ENCODE results near the gene INPP5A.

The INPP5A gene

DNA sequence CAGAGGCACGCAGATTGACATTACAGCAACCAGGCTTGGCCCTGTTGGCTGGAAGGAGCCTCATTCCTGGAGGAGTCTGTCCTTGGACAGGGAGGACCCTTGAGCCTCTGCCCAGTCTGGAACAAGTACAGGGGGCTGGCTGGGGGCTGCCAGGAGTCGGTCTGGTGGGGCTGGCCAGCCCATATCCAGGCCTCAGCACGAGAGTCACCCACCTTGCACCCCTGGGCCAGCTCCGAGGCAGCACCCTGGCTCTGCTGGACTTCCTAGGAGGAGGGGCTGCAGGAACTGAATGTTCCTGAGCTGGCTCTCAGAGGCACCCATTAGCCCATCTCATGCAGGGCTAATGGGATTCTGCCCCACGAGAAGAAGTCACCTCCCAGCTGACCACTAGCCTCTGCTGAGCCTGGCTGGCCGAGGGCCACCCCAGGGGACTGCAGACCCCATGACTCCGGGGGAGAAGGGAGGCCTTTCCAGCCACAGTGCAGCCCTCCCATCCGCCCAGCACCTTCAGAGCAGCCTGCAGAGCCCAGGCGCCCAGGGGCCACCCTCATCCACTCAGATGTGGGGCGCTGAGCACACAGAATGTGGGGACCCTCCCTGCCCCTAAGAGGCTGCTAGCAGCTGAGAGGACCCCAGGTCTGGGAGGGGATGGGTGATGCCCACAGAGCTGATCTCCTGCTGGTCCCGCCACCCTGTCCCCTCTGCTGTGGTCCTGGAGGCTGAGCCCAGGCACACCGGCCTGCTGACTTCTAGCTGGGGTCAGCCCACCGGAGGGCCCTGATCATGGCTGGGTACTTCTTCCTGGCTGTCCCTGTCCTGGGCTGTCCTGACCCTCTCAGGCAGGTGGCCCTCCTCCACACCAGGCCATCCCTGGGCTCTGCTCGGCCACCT lies 14.8 kb upstream of the INPP5A start:
- Histone ChIP-seq H3K27me3 (replicated peaks; ENCODE audit: insufficient read depth, low read length) (peaks cover 79% of the 10 kb centered on the region), H3K9me3 (replicated peaks; ENCODE audit: insufficient read depth, low read length) (no peaks in the 10 kb centered on the region), H2AFZ (ENCODE audit: low read length) (no peak overlapping the region), H3K4me2 (ENCODE audit: low read depth, low read length) (no peak overlapping the region), H3K9me2 (replicated peaks; ENCODE audit: insufficient read depth, low read length) (no peaks in the 10 kb centered on the region), H3K4me1 (ENCODE audit: low read length) (no peaks in the 10 kb centered on the region), H3K9ac (ENCODE audit: low read length) (no peak overlapping the region), H3K36me3 (replicated peaks; ENCODE audit: insufficient read depth, low read length) (no peaks in the 10 kb centered on the region), H3K27ac (ENCODE audit: low read length) (no peak overlapping the region), H3K79me2 (ENCODE audit: low read length) (no peaks in the 10 kb centered on the region), H3F3A (ENCODE audit: insufficient read depth, low read length) (no peaks in the 10 kb centered on the region), H4K20me1 (ENCODE audit: insufficient read depth, low read length) (no peaks in the 10 kb centered on the region), H3K4me3 (ENCODE audit: low read length) (no peak overlapping the region)
- TF ChIP-seq EZH2phosphoT487 (IDR thresholded peaks at IDR 0.05; ENCODE audit: low read length) (no peak), EZH2 (optimal IDR thresholded peaks at IDR 0.05; ENCODE audit: low read depth, low read length) (no peak)
- TF ChIP-seq, protein P1, sequence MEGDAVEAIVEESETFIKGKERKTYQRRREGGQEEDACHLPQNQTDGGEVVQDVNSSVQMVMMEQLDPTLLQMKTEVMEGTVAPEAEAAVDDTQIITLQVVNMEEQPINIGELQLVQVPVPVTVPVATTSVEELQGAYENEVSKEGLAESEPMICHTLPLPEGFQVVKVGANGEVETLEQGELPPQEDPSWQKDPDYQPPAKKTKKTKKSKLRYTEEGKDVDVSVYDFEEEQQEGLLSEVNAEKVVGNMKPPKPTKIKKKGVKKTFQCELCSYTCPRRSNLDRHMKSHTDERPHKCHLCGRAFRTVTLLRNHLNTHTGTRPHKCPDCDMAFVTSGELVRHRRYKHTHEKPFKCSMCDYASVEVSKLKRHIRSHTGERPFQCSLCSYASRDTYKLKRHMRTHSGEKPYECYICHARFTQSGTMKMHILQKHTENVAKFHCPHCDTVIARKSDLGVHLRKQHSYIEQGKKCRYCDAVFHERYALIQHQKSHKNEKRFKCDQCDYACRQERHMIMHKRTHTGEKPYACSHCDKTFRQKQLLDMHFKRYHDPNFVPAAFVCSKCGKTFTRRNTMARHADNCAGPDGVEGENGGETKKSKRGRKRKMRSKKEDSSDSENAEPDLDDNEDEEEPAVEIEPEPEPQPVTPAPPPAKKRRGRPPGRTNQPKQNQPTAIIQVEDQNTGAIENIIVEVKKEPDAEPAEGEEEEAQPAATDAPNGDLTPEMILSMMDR (IDR thresholded peaks at IDR 0.05; ENCODE audit: low read length), result no peak
- no peak for DNase-seq

DNA sequence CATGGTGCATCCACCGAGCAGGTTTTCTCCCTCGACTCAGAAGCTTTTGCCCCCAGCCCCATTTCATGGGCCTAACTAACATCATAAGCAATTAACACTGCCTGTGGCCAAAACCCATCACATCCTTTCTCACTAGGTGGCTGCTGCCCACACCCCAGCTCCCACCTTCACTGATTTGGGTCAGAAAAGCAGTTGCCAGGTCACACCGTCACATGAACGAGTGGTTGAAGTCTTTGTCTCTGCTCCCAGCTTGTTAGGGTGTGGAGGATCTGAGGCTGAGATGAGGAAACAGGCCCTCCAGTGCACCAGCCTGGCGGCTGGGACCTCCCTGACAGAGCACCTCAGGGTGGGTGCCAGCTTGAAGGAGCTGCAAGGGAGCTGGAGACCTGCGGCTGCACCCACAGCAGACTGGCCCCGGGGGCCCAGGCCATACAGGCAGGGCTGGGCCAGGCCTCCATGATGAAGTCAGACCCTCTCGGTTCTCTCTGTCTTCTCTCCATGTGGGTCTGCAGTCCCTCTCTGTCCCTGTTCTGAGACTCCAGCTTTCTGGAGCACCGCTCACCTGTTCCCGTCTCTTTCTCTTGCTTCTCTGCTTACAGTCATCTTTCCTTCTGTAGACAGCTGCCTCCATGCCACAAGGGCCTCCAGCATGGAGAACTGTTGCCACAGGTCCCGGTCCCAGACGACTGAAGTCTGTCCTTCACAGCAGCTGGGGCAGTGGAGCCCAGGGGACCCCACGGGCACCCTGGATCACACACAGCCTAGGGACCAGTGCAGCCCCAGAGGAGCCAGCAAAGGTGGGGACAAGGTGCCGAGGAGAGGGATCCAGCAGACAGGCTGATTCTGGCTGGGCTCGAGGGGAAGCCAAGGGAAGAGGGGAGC lies 13.8 kb upstream of the INPP5A start:
- TF ChIP-seq EZH2 (optimal IDR thresholded peaks at IDR 0.05; ENCODE audit: low read depth, low read length) (no peak), EZH2phosphoT487 (IDR thresholded peaks at IDR 0.05; ENCODE audit: low read length) (no peak)
- TF ChIP-seq, protein P1 (IDR thresholded peaks at IDR 0.05; ENCODE audit: low read length), result no peak
- Histone ChIP-seq H4K20me1 (ENCODE audit: insufficient read depth, low read length) (no peaks in the 10 kb centered on the region), H3K4me1 (ENCODE audit: low read length) (no peaks in the 10 kb centered on the region), H3K27me3 (replicated peaks; ENCODE audit: insufficient read depth, low read length) (peaks cover 80% of the 10 kb centered on the region), H3K9me2 (replicated peaks; ENCODE audit: insufficient read depth, low read length) (no peaks in the 10 kb centered on the region), H3F3A (ENCODE audit: insufficient read depth, low read length) (no peaks in the 10 kb centered on the region), H2AFZ (ENCODE audit: low read length) (no peak overlapping the region), H3K9me3 (replicated peaks; ENCODE audit: insufficient read depth, low read length) (no peaks in the 10 kb centered on the region), H3K4me2 (ENCODE audit: low read depth, low read length) (no peak overlapping the region), H3K27ac (ENCODE audit: low read length) (no peak overlapping the region), H3K4me3 (ENCODE audit: low read length) (no peak overlapping the region), H3K79me2 (ENCODE audit: low read length) (no peaks in the 10 kb centered on the region), H3K9ac (ENCODE audit: low read length) (no peak overlapping the region), H3K36me3 (replicated peaks; ENCODE audit: insufficient read depth, low read length) (no peaks in the 10 kb centered on the region)
- no peak for DNase-seq

DNA sequence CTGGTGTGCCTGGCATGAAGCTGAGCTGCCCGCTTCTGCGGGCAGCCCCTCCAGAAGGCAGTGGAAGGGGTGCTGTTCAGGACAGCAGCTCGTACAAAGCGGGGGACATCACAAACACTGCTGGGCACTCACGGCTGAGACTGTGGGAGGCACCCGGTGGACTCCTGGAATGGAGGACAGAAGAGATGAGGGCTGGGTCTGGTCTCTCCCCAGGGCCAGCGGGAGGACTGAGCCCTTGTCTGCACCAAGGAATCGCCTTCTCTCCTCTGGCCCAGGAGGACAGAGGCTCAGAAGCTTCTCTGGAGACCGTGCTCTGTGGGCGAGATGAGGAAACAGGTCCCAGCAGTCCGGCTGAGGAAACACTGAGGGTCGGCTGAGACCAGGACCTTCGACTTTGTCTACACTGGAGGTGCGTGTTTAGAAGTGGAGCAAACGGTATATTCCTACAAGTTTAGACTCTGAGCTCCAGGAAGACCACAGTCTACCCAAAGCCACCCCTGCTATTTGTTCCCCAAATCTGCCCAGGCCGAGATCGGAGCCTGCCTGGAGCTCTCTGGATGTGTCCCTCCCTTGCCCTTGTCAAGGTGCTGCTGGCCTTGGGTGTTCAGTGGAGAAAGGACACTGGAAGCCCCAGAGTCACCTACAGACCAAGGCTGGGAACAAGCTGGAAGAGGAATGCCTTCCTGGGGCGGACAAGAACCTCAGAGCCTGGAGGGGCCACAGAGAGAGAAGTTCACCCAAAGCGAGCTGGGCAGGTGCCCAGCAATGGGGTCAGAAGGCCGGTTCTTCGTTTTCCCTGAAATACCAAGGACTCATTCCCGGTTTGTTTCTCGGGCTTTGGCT lies 12.9 kb upstream of the INPP5A start:
- Histone ChIP-seq H3K9ac (ENCODE audit: low read length) (no peak overlapping the region), H2AFZ (ENCODE audit: low read length) (no peak overlapping the region), H3K4me3 (ENCODE audit: low read length) (no peak overlapping the region), H3K79me2 (ENCODE audit: low read length) (no peaks in the 10 kb centered on the region), H3K4me2 (ENCODE audit: low read depth, low read length) (no peak overlapping the region), H3K36me3 (replicated peaks; ENCODE audit: insufficient read depth, low read length) (no peaks in the 10 kb centered on the region), H3K27me3 (replicated peaks; ENCODE audit: insufficient read depth, low read length) (peaks cover 78% of the 10 kb centered on the region), H3K9me3 (replicated peaks; ENCODE audit: insufficient read depth, low read length) (no peaks in the 10 kb centered on the region), H4K20me1 (ENCODE audit: insufficient read depth, low read length) (no peaks in the 10 kb centered on the region), H3K4me1 (ENCODE audit: low read length) (no peaks in the 10 kb centered on the region), H3K27ac (ENCODE audit: low read length) (no peak overlapping the region), H3K9me2 (replicated peaks; ENCODE audit: insufficient read depth, low read length) (no peaks in the 10 kb centered on the region), H3F3A (ENCODE audit: insufficient read depth, low read length) (no peaks in the 10 kb centered on the region)
- TF ChIP-seq EZH2phosphoT487 (IDR thresholded peaks at IDR 0.05; ENCODE audit: low read length) (no peak), EZH2 (optimal IDR thresholded peaks at IDR 0.05; ENCODE audit: low read depth, low read length) (no peak)
- TF ChIP-seq, protein P1 (IDR thresholded peaks at IDR 0.05; ENCODE audit: low read length), result no peak
- no peak for DNase-seq
